Keratinocyte (primary cell): ENCODE measurements around the gene FOXP2. TPM values are rescaled to one million over a fixed set of nuclear protein-coding genes. Genes with fewer than 3 reads are reported as not detected.

Experiments used
- DNase-seq: peaks from one replicate; pipeline ENCODE4 v3.0.0-alpha.2; 2011; ENCODE audit warnings: low read depth, missing footprints, low spot score
- FAIRE-seq: peaks from 2 replicates; lab custom pipeline; 2011; peaks lifted over from hg19 to GRCh38; lab: Jason Lieb, UNC
- H2AFZ ChIP-seq: 2 replicates; pipeline ENCODE4 v1.6.0; 2012; ENCODE audit warnings: low read length, control low read depth, inconsistent platforms; ENCODE audit not compliant: control insufficient read depth
- H3K27ac ChIP-seq: 2 replicates; pipeline ENCODE4 v1.5.1; 2011; ENCODE audit warnings: low read length; ENCODE audit not compliant: control insufficient read depth, insufficient read depth
- H3K27me3 ChIP-seq: 3 replicates; pipeline ENCODE4 v1.6.0; 2011; ENCODE audit warnings: low read length; ENCODE audit not compliant: control insufficient read depth, insufficient read depth; ENCODE audit errors: extremely low read depth
- H3K36me3 ChIP-seq, 2 experiments: 2 replicates in 1 of 2; 3 replicates in 1 of 2; pipeline ENCODE4 v1.5.1; 2011; ENCODE audit warnings: low read length in 2 of 2, mild to moderate bottlenecking in 1 of 2; ENCODE audit not compliant: control insufficient read depth in 2 of 2, insufficient read depth in 2 of 2; ENCODE audit errors: extremely low read depth in 1 of 2
- H3K4me1 ChIP-seq: 3 replicates; pipeline ENCODE4 v1.5.1; 2011; ENCODE audit warnings: low read length; ENCODE audit not compliant: control insufficient read depth, insufficient read depth; ENCODE audit errors: extremely low read depth
- H3K4me2 ChIP-seq: 3 replicates; pipeline ENCODE4 v1.6.0; 2011; ENCODE audit warnings: low read depth, low read length; ENCODE audit not compliant: control insufficient read depth, insufficient read depth; ENCODE audit errors: extremely low read depth
- H3K4me3 ChIP-seq, 3 experiments: fragments of 200-600 bp in 1 of 3; sonication (generic) in 1 of 3; 2 replicates in 2 of 3; 3 replicates in 1 of 3; pipeline ENCODE4 v1.5.1; 2011 to 2016; ENCODE audit warnings: low read length in 3 of 3, mild to moderate bottlenecking in 3 of 3, control low read depth in 2 of 3, inconsistent platforms in 1 of 3, low read depth in 1 of 3, mixed read lengths in 1 of 3, mixed run types in 1 of 3, moderate library complexity in 1 of 3; ENCODE audit not compliant: control insufficient read depth in 2 of 3, insufficient read depth in 2 of 3; ENCODE audit errors: extremely low read depth in 1 of 3
- H3K79me2 ChIP-seq: 2 replicates; pipeline ENCODE4 v1.6.0; 2012; ENCODE audit warnings: low read length; ENCODE audit not compliant: control insufficient read depth, insufficient read depth
- H3K9ac ChIP-seq: 3 replicates; pipeline ENCODE4 v1.6.0; 2011; ENCODE audit warnings: low read length; ENCODE audit not compliant: control insufficient read depth, insufficient read depth; ENCODE audit errors: extremely low read depth
- H3K9me1 ChIP-seq: 3 replicates; pipeline ENCODE4 v1.6.0; 2011; ENCODE audit warnings: low read length; ENCODE audit not compliant: control insufficient read depth, insufficient read depth; ENCODE audit errors: extremely low read depth
- H3K9me3 ChIP-seq: 2 replicates; pipeline ENCODE4 v1.5.1; 2012; ENCODE audit warnings: low read depth, low read length; ENCODE audit not compliant: control insufficient read depth
- H4K20me1 ChIP-seq: 3 replicates; pipeline ENCODE4 v1.6.0; 2011; ENCODE audit warnings: low read length; ENCODE audit not compliant: control insufficient read depth, insufficient read depth; ENCODE audit errors: extremely low read depth
- CTCF ChIP-seq, 3 experiments: IDR thresholded peaks in 1 of 3; conservative IDR thresholded peaks in 1 of 3; optimal IDR thresholded peaks in 1 of 3; 2 replicates in 2 of 3; 3 replicates in 1 of 3; pipeline versions ENCODE3 to v1.5.1; 2011; ENCODE audit warnings: low read length in 3 of 3, mild to moderate bottlenecking in 3 of 3, moderate library complexity in 2 of 3, control low read depth in 1 of 3, inconsistent platforms in 1 of 3; ENCODE audit not compliant: insufficient read depth in 2 of 3; ENCODE audit errors: extremely low read depth in 1 of 3
- EZH2 ChIP-seq: IDR thresholded peaks from one replicate; pipeline ENCODE4 v1.6.1; 2012; ENCODE audit warnings: inconsistent platforms, mild to moderate bottlenecking, low read length, moderate library complexity
- dilution Hi-C: fragments of 300-500 bp; cut with MboI; formaldehyde crosslinking; loops from one replicate; pipeline ENCODE4 v1.7.0; 2020; ENCODE audit warnings: low sequenced_read_pairs; ENCODE audit not compliant: extremely low pct_ligation_motif_present
- polyA plus RNA-seq, 5 experiments: library from polyadenylated mRNA; depleted of rRNA in 3 of 5; stranded (reverse) in 3 of 5; stranded (forward) in 1 of 5; unstranded in 1 of 5; fragments of >200 nt; gene quantifications; 1 replicate in 1 of 5; 2 replicates in 3 of 5; 3 replicates in 1 of 5; pipeline versions ENCODE4 v1.2.1 to v1.2.3, GENCODE V29; 2011 to 2012; ENCODE audit warnings: missing spikeins in 2 of 5, low read depth in 1 of 5, low replicate concordance in 1 of 5

The FOXP2 gene
- polyA plus RNA-seq, 1 donor (not counting 4 experiments of a cell fraction or from before 2014, with no cell fraction given) = 0.98 TPM

- FAIRE-seq = no peak
- no peak for TF ChIP-seq CTCF (optimal IDR thresholded peaks at IDR 0.05 in 1 of 3, IDR thresholded peaks at IDR 0.05 in 1 of 3, conservative IDR thresholded peaks at IDR 0.05 in 1 of 3; ENCODE audit: extremely low read depth in 1 of 3, insufficient read depth in 2 of 3, low read length in 3 of 3)
- no peak for TF ChIP-seq EZH2
These were observed 224.8 kb downstream of the FOXP2 start for GRCh38 chr7:114639451-114639850.

DNA sequence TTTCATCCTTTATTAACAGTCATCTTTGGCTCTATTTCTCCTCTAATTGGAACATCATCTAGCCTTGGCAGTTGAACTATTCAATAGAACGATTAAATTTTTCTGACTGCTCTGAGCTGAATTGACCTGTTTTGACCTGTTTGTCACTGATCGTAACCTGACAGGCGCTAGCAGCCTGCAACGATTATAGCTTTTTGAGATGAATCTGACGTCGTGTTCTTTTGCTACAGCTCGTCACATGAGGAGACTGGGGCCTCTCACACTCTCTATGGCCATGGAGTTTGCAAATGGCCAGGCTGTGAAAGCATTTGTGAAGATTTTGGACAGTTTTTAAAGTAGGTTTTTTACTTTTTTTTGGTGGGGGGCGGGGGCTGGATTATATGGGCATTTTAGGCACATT is 229.8 kb downstream of the FOXP2 start:
- no peak overlapping the region for H3K4me3 ChIP-seq
- dilution Hi-C loops = no loop called here
- no peaks in the 10 kb centered on the region for H3K27me3 ChIP-seq
- no peak overlapping the region for H3K27ac ChIP-seq
- no peak for DNase-seq
- no peaks in the 10 kb centered on the region for H3K9me1 ChIP-seq
- TF ChIP-seq CTCF (optimal IDR thresholded peaks at IDR 0.05 in 1 of 3, IDR thresholded peaks at IDR 0.05 in 1 of 3, conservative IDR thresholded peaks at IDR 0.05 in 1 of 3; ENCODE audit: extremely low read depth in 1 of 3, insufficient read depth in 2 of 3, low read length in 3 of 3) = no peak
- TF ChIP-seq EZH2 = no peak
- no peaks in the 10 kb centered on the region for H3K79me2 ChIP-seq
- no peak overlapping the region for H3K9ac ChIP-seq
- H3K36me3 ChIP-seq = no peaks in the 10 kb centered on the region
- peaks cover 3% of the 10 kb centered on the region for H3K4me1 ChIP-seq
- H3K4me2 ChIP-seq = peak overlapping the region; percentile 51
- H2AFZ ChIP-seq = peak overlapping the region; percentile 82
- no peaks in the 10 kb centered on the region for H4K20me1 ChIP-seq
- no peak for FAIRE-seq
- no peaks in the 10 kb centered on the region for H3K9me3 ChIP-seq

More at GRCh38 chr7:114639451-114639850, 224.8 kb downstream of the FOXP2 start:
- no peaks in the 10 kb centered on the region for H4K20me1 ChIP-seq
- no peak overlapping the region for H3K4me3 ChIP-seq
- H3K4me1 ChIP-seq = peaks cover 1% of the 10 kb centered on the region
- H3K9ac ChIP-seq = no peak overlapping the region
- H3K9me1 ChIP-seq = no peaks in the 10 kb centered on the region
- H3K4me2 ChIP-seq = no peak overlapping the region
- no peaks in the 10 kb centered on the region for H3K9me3 ChIP-seq
- DNase-seq = no peak
- H3K27ac ChIP-seq = no peak overlapping the region
- no peaks in the 10 kb centered on the region for H3K36me3 ChIP-seq
- dilution Hi-C loops = no loop called here
- H3K27me3 ChIP-seq = no peaks in the 10 kb centered on the region
- no peaks in the 10 kb centered on the region for H3K79me2 ChIP-seq
- H2AFZ ChIP-seq = no peak overlapping the region
